HG03064 (cell line): ENCODE results near the gene HOXD13.

Experiments used
- ATAC-seq: cut with Tn5 transposase; IDR thresholded peaks from one replicate; pipeline ENCODE4 v1.9.1; 2021; ENCODE audit warnings: low read depth; ENCODE audit not compliant: unreplicated experiment

Gene HOXD13

DNA sequence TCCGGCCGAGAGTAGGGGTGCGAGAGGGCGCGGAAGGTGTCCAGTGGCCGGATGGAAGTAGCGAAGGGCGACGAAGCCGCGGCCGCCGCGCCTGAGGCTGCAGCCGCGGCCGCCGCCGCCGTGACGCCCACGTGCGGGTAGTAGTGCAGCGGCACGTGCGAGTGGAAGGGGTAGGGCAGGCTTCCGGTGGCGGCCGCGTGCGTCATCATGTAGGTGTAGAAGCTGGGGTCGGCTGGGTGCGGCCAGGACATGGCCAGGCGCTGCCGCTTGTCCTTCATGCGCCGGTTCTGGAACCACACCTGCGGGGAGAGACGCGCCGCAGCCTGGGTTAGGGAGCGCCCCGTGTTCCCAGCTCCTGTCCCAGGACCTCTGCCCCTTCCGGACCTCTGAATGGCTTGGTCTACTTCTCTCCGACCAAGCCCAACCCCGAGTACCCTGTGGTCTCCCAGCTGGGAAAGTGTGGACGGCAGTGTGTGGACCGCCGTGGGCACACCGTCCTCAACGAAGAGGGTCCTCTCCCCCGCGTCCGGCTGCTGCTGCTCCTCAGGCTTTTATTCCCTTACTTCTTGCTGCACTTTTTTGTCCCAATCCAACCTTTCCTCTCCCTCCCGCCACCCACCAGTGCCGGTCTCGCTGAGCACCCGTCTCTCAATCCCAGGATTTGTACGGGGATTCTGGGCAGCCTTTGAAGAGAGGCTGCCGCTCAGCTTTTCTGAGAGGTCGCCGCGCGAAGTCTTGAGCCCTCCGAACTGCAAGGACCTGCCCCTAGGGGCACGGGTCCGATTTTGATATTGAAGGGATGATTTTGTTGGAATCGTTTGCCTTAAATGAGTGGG is 11.8 kb upstream of the HOXD13 start:
- ATAC-seq, result no peak

DNA sequence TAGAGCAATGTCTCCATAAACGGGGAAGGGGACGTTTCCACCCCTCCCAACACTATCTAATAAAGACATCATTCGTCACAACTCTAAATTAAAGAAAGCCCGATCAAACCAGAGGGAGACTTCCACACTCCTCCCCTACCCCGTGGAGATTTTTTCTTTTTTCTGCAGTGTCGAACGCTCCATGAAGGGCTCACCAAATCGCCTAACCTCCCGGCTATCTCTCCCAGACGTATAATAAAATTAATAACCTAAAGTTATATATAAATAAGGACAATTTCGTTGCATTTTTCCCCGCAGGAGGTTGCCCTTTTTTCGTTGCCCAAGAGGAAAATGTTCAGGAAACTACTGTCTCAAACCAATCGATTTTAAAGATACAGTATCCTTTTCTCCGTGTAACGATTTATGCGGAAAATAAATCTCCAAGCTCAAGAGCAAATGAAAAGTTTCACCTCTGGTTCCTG is 11.1 kb upstream of the HOXD13 start:
- no peak for ATAC-seq

DNA sequence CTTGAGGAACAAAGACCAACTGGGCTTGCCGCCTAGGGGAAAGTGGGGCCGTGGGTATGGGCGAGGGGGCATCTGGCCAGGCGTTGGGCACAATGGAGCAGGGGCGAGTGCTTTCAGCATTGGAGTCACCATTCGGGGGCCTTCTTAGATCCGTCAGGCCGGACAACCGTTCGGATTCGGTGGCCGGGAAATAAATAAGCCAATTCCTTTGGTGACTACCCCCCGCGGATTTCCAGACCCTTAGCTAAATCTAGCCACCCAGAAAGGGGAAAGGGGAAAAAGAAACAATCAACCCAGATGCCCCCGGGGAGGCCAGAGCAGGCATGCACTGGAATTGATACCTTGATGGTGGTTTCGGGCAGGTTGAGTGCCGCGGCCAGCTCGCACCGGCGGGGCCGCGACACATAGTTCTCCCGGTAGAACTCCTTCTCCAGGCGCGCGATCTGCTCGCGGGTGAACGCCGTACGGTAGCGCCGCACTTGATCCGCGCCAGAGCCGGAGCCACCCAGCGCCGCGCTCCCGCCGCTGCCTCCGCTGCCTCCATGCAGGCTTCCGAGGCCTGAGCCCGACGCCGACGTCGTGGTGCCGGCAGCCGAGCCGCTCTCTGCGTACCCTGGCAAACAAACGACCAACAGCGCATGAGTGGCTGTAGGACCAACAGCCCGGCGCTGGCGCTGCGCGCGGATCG is 10.5 kb upstream of the HOXD13 start:
- ATAC-seq, result no peak

DNA sequence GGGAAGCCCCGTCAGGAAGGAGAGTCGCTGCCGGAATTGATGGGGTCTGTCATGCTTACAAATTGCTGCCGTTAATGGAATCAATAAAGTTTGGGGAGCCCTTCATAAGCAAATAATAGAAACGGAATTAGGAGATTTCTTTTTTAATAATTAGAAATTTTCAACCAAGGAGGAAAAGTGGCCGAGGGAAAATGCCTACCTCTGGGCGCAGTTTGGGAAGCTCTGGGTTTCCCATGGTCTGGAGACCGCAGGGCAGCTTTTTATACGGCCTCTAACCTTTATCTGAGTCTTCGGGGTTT is 10.0 kb upstream of the HOXD13 start:
- ATAC-seq, result no peak

DNA sequence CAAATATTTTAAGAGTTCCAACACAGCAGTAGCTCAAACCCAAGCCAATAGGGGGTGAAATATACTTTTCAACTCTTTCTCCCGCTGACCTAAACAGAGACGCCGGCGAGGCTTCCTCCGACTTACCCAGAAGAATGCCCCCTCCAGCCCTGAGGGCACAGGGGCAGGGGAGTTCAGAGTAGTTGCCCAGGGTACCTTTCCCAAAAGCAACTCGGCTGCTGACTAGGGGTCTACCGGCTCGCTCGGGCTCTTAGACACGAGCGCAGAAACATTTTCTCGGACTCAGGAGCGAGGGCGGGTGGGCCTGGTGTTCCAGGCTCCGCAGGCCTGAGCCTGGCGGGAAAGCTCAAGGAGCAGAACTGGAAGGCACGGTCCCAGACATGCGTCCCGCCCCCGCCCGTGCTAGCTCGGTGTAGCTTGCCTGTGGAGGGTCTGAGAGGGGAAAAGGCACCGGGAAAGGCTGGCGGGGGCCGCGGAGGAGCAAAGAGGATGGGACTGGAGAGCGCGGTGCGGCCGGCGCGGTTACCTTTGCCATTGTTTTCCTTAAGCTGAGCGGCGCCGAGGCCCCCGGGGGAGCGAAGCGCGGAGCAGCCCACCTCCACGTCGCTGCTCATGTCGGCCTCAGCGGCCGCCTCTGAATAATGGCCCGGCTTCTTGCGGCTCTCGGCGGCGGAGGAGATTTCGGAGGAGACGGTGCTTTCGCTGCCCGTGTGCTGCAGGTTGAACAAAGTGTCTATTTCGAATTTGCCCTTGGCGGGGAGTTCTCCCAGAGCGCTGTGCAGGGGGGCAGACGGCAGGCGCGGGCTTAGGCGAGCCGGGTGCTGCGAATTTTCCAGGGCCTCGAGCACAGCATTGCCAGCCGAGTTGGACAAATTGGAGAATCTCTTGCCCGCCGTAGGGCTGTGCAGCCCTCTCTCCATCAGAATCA is 9.4 kb upstream of the HOXD13 start:
- ATAC-seq, result no peak

DNA sequence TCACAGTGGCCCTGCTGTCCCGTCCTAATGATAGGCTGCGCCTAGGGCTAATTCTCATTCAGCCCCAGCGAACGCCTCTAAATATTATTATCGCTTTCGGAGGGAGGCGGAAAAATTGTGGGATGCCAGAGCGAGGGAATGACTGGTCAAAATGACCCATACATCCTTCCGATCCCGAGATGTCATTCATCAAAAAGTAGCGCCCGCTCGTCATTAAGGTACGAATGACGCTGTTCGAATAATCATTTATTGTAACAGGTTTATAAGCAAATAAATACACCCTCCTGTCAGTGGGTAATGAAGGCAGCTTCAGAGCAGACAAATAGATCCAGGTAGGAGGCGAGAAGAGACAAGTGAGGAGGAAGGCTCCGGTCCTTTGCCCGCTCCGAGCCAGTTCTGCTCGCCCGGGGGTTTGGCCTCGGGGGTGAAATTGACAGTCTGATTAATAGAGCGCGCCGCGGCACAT is 8.7 kb upstream of the HOXD13 start, which contains the start of gene EVX2:
Gene EVX2 (minus strand): TSS at position 167 of the 466 bp plus-strand sequence. CDS start 186 bp downstream, outside the sequence.
- ATAC-seq, result no peak

DNA sequence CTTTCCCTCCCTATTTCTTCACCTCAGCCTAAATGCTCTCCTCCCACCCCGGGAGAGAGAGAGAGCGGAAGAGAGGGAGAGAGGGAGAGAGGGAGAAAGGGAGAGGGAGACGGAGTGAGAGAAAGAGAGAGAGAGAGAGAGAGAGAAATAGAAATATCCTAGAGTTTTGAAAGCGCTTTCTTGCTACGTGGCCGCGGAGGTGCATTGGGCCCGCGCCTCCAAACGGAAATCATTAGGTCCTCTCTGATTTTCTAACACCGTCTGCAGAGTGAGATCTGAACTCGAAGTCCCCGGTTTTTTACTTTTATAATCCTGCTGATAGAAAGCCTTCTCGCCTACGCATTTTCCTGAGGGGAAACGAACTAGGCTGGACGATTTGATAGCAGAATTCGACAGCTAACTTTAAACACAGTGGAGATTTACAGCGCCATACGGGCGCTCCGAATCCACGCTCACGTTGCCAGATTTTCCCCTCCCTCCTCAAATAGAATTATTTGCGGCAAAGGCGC is 7.9 kb upstream of the HOXD13 start:
- no peak for ATAC-seq

DNA sequence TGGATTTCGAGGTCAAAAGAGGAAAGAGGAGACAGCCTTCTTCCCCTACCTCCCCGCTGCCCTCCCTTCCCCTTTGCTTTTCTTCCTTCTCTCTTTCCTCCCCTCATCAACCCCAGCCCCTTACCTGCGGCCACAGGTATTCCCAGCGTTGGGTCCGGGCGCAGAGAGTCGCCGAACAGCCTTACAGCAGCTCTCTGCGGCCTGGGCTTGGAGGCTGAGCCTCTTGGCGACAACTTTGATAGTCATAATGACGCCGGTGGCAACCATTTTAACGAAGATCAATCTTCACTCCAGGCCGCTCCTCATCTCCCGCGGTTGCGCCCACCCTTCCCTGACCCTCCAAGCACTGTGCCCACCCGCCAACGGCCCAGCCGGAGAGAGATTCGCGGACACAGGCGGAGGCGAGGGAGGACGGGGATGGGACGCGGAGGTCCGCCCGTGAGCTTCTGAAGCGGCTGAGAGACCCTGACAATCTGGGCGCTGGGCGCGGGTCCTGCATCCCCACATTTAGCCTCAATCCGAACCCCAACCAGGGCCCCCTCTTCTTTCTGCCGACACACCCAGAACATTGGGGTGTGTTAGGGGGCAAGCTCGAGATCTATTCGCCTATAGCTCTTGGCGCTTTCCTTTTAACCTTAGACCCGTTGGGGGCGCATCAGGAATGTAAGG is 7.3 kb upstream of the HOXD13 start:
- no peak for ATAC-seq

DNA sequence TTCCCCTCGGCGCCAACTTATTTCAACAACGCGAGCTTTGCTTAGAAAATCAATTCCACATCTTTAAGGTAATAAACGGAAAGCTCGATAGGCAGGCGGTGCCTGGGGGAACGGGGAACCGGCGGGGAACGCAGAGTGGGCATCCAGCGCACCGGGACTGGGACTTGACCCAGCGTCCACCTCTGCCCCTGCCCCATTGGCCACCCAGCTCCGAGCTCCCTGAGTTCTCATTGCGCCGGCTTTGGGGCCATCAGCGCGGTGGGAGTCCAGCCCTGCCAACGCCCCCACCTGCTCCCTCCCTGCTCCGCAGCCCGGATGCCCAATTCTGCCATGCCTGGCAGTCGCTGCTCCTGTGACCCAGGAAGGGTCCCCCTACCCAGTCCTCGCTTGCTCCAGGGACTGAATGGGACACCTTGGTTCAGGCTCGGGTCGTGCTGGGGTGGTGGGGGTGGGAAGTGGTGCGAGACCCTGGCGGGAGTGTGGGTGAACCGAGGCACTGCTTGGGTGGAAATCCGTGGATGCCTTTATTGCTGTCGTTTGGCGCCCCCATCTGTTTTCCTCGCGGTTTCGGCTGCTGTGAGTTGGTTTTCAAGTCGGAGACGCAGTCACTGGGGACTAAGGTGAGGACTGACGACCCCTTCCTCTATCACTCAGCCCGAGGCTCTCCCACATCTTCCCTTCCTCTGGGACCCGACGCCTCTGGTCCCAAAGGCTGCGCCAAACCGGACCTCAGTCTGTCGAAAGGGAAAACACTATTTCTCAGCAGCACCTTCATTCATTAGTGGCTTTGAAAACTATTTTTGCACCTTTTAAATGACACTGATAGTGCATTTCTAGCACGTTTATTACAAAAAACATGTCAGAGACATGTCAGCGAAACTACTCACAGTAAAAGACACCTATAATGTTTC is 6.4 kb upstream of the HOXD13 start:
- no peak for ATAC-seq

DNA sequence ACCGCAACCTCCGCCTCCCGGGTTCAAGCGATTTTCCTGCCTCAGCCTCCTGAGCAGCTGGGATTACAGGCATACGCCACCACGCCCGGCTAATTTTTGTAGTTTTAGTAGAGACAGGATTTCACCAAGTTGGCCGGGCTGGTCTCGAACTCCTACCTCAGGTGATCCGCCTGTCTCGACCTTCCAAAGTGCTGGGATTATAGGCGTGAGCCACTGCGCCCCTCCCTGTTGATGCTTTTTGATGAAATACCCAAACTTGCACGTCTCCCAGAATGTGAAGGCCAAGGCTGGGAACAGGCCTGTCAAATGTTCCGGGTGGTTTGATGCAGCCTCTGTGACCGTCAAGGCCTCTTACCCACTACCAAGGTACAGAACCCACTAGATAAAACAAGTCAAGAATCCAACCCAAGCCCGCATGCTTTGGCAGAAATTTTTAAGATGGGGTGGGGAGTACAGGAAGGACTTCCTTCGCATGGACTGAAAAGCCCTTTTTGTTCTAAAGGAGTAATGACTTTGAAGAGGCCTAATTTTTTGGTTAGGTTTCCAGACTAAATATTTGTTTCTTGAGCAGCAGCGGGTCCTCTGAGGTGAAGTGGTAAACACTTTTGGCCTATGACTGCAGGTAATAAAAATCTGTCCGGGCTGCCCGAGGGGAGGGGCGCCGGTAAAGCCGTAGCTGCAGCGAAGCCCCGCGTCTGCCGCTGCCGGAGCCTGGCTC is 5.0 kb upstream of the HOXD13 start:
- no peak for ATAC-seq

DNA sequence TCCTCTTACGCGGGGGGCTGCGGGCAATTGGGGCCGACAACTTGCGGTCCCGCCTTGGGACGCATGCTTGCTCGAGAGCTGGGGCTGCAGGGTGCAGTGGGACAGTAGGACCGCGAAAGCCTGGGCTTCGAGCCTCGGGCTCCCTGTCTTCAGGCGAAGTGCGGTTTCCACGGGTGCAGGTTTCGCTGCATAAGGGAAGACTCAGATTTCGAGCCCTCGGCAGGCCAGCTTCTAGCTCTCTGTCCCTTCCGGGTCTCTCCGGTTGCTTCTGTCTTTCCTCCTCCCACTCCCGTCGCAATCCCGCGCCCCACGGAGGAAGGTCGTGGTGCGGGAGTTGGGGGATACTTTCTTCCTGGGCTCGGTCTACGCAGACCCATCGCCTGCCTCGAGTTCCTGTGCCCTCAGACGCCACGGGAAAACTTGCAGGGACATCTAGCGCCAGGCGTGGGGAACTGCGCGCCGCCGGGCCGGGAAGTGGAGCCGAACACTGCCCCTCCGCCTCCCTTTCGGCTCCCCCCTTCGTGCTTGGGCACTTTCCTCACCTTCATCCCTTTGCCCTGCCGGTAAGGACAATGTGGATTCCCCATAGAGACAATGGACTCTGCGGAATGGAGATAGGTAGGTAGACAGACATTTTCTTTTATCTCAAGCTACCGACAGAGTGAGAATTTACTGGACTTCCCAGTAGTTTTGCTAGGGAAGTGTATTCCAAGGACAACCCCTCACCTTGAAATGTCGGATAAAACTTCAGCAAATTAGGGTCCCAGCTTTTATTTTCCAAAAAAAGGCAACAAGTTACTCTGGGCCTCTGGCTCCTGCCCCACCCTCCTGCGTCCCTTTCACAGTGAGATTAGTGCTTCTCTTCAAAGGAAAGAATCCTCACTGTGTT is 4.2 kb upstream of the HOXD13 start:
- no peak for ATAC-seq

DNA sequence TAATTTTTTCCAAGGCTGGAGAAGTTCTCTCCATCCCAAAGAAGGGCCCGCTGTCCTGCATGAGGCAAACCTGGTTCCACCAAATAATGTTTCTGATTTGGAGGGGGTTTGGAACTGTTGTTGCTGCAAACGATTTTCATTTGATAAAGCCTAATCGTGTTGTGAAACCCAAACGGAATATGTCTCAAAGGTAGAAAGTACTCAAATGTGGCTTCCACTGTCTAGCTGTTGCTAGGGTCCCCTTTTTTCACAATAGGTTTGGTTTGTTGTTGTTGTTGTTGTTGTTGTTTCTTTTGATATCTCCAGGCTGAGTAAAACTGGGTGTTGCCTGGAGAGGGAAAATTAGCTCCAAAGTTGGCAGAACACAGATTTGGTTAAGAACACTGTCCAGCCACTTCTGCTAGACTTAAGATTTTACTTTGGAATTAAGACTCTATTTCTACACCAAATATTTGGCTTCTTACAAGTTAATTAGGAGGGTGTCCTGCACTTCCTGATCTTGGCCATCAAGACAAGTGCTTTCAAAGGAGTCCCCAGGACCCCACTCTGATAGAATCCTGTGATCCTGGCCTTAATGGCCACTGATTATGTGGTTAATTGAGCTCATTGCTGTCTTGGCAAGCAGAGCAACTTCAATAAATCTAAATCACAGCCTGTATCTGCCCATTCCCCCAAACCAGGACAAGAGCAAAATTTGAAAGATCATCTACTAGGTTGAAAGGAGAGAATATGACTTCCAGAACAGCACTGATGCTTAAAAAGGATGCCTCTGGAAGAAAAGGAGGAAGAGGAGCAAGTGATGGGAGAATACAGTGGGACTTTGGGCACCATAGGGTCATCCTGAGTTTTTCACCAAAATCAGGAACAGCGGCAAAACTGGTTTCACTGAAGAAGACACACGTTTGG is 3.3 kb upstream of the HOXD13 start:
- no peak for ATAC-seq

DNA sequence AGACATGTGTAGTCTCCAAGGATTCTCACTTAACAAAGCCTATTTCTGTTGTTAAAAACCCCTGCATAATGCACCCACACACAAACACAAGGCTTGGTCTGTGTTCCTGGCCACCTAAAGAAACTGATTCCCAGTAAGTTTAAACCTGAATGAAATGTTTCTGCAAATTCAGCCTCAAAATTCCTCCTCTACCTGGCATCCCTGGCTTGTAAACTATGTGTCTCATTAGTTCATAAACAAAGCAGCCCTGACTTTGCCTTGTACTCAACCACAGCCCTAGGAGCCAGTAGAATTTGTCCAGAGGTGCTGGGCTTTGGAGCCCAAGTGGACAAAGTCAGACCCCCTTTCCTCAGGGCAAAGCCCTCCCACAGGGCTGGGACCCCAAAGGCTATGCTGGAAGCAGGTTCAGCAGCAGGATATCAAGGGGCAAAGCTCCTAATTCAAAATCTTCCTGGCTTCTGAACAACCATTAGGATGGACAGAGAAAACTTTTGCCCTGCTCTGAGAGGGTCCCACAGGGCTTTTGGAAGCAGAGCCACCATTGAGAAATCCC is 2.6 kb upstream of the HOXD13 start:
- no peak for ATAC-seq

DNA sequence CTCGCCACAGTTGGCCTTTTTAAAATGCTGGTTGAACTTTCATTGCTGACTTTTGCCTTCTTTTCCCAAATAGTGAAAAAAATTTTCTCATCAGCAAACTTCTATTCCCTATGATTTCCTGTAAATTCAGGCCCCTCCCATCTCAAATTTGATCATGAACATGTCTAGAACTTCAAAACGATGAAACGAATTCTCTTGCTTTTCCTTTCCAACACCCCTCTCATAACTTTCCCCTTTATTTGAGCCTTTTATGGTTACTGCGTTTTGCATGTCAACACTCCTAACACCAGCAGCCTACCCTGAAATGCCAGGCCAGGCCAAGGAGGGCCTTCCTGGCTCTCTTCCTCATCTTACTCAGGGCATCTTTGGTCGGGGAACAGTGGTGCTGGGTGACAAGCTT is 1.7 kb upstream of the HOXD13 start:
- no peak for ATAC-seq

DNA sequence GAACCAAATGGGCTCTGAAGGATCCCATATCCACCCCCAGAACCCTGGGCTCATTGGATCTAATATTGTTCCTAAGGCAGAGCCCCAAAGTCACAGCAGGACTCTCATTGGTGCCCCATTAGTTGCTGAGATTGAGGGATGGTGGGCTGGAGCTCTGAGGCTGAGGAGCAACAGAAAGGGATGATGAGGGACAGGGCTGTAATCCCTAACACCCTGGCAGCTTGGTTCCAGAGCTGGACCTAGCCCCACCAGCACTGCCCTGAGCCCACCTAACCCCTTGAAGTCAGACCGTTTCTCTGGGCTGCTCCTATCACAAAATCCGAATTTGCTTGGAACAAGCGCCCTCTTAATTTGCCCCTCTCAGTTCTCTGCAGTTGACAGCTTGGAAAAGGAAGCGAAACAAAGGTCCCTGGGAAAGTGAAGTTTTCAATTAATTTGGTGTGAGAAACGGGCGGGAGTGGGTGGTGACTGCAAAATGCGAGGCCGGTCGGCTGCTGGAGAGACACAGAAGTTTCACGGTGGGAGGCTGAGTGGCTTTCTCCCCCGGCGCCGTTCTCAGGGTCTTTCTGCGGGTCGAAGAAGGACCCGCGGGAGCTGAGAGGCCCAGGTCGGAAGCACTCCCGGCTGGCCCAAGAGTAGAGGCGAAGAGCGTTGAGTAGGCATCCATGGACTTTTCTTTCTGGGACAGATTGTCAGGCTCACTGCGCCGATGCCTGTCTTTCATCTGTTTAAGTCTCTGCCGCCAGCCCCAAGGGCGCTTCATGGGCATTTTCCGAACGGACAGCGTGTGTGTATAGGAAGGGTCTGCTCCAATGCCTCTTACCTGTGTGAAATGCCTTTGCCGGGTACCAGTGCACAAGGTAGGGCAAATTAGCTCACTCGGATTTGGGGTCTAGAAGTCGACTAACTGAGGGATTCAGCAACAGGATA is 927 bp upstream of the HOXD13 start:
- no peak for ATAC-seq
